ENCODE data around the gene KIAA2012.

The KIAA2012 gene

GRCh38 chr2:202035941-202036372 lies 37.1 kb upstream of the KIAA2012 start:
- Histone ChIP-seq H3K27me3 (ENCODE audit: low read depth, low read length) (no peaks in the 10 kb centered on the region), H2AFZ (ENCODE audit: low read depth, low read length) (no peak overlapping the region), H3K9ac (ENCODE audit: low read length) (no peak overlapping the region), H3K36me3 (replicated peaks; ENCODE audit: low read depth, low read length) (no peaks in the 10 kb centered on the region), H3K4me3 (ENCODE audit: low read length) (no peak overlapping the region), H3K4me1 (ENCODE audit: low read length) (peaks cover 13% of the 10 kb centered on the region), H4K20me1 (ENCODE audit: insufficient read depth, low read length) (no peaks in the 10 kb centered on the region), H3K79me2 (ENCODE audit: low read length) (no peaks in the 10 kb centered on the region), H3K9me3 (ENCODE audit: insufficient read depth, low read length) (no peaks in the 10 kb centered on the region), H3K4me2 (ENCODE audit: low read length) (no peak overlapping the region), H3K27ac (ENCODE audit: low read length) (no peak overlapping the region)
- TF ChIP-seq CTCF (IDR thresholded peaks at IDR 0.05; ENCODE audit: low read depth, low read length) (no peak), EZH2phosphoT487 (IDR thresholded peaks at IDR 0.05; ENCODE audit: low read depth) (no peak)

GRCh38 chr2:202036601-202037037 lies 36.4 kb upstream of the KIAA2012 start:
- Histone ChIP-seq H4K20me1 (ENCODE audit: insufficient read depth, low read length) (no peaks in the 10 kb centered on the region), H3K36me3 (replicated peaks; ENCODE audit: low read depth, low read length) (no peaks in the 10 kb centered on the region), H2AFZ (ENCODE audit: low read depth, low read length) (no peak overlapping the region), H3K27ac (ENCODE audit: low read length) (no peak overlapping the region), H3K79me2 (ENCODE audit: low read length) (no peaks in the 10 kb centered on the region), H3K4me1 (ENCODE audit: low read length) (peaks cover 13% of the 10 kb centered on the region), H3K9ac (ENCODE audit: low read length) (no peak overlapping the region), H3K27me3 (ENCODE audit: low read depth, low read length) (no peaks in the 10 kb centered on the region), H3K9me3 (ENCODE audit: insufficient read depth, low read length) (no peaks in the 10 kb centered on the region), H3K4me2 (ENCODE audit: low read length) (no peak overlapping the region), H3K4me3 (ENCODE audit: low read length) (no peak overlapping the region)
- TF ChIP-seq CTCF (IDR thresholded peaks at IDR 0.05; ENCODE audit: low read depth, low read length), result no peak
- TF ChIP-seq EZH2phosphoT487 (IDR thresholded peaks at IDR 0.05; ENCODE audit: low read depth), result no peak

GRCh38 chr2:202037086-202037485 lies 36.0 kb upstream of the KIAA2012 start:
- H3K79me2 ChIP-seq (ENCODE audit: low read length), result no peaks in the 10 kb centered on the region
- peaks cover 13% of the 10 kb centered on the region for H3K4me1 ChIP-seq (ENCODE audit: low read length)
- no peak overlapping the region for H3K4me3 ChIP-seq (ENCODE audit: low read length)
- H2AFZ ChIP-seq (ENCODE audit: low read depth, low read length), result no peak overlapping the region
- no peaks in the 10 kb centered on the region for H3K27me3 ChIP-seq (ENCODE audit: low read depth, low read length)
- no peak overlapping the region for H3K27ac ChIP-seq (ENCODE audit: low read length)
- no peaks in the 10 kb centered on the region for H4K20me1 ChIP-seq (ENCODE audit: insufficient read depth, low read length)
- no peak for TF ChIP-seq CTCF (IDR thresholded peaks at IDR 0.05; ENCODE audit: low read depth, low read length)
- TF ChIP-seq EZH2phosphoT487 (IDR thresholded peaks at IDR 0.05; ENCODE audit: low read depth), result no peak
- H3K4me2 ChIP-seq (ENCODE audit: low read length), result no peak overlapping the region
- no peaks in the 10 kb centered on the region for H3K9me3 ChIP-seq (ENCODE audit: insufficient read depth, low read length)
- H3K36me3 ChIP-seq (replicated peaks; ENCODE audit: low read depth, low read length), result no peaks in the 10 kb centered on the region
- H3K9ac ChIP-seq (ENCODE audit: low read length), result no peak overlapping the region

GRCh38 chr2:202038471-202039277 lies 34.4 kb upstream of the KIAA2012 start:
- no peak overlapping the region for H3K27ac ChIP-seq (ENCODE audit: low read length)
- no peaks in the 10 kb centered on the region for H3K9me3 ChIP-seq (ENCODE audit: insufficient read depth, low read length)
- H3K9ac ChIP-seq (ENCODE audit: low read length), result peak overlapping the region; percentile 17; the same call in 1 of the 2 replicates
- no peak overlapping the region for H2AFZ ChIP-seq (ENCODE audit: low read depth, low read length)
- no peaks in the 10 kb centered on the region for H3K36me3 ChIP-seq (replicated peaks; ENCODE audit: low read depth, low read length)
- peaks cover 19% of the 10 kb centered on the region for H3K4me1 ChIP-seq (ENCODE audit: low read length)
- peak overlapping the region; percentile 72 for H3K4me2 ChIP-seq (ENCODE audit: low read length)
- H4K20me1 ChIP-seq (ENCODE audit: insufficient read depth, low read length), result no peaks in the 10 kb centered on the region
- H3K4me3 ChIP-seq (ENCODE audit: low read length), result peak overlapping the region; percentile 64
- no peaks in the 10 kb centered on the region for H3K79me2 ChIP-seq (ENCODE audit: low read length)
- H3K27me3 ChIP-seq (ENCODE audit: low read depth, low read length), result no peaks in the 10 kb centered on the region
- TF ChIP-seq EZH2phosphoT487 (IDR thresholded peaks at IDR 0.05; ENCODE audit: low read depth) (no peak), CTCF (IDR thresholded peaks at IDR 0.05; ENCODE audit: low read depth, low read length) (no peak)

Data from OCI-LY3 (cell line).